Measurements from ENCODE around the gene CAPRIN1. TPM values are rescaled to one million over a fixed set of nuclear protein-coding genes. Genes with fewer than 3 reads are reported as not detected.

The CAPRIN1 gene
- total RNA-seq, 1 experiment from 2014 or later = 224 TPM

- Histone ChIP-seq H3F3A (ENCODE audit: low read length, unreplicated experiment) (no peaks in the 10 kb centered on the region), H3K4me2 (ENCODE audit: low read length) (no peak overlapping the region), H2AFZ (ENCODE audit: low read length) (no peak overlapping the region), H3K36me3 (ENCODE audit: low read depth, low read length) (peaks cover 18% of the 10 kb centered on the region; the same call in 1 of the 2 replicates), H4K20me1 (ENCODE audit: low read length) (no peaks in the 10 kb centered on the region), H3K4me3 (ENCODE audit: low read length) (no peak overlapping the region), H3K79me2 (ENCODE audit: low read length) (no peaks in the 10 kb centered on the region), H3K27ac (ENCODE audit: low read length) (no peak overlapping the region), H3K4me1 (ENCODE audit: insufficient read depth, low read length) (no peaks in the 10 kb centered on the region), H3K9ac (ENCODE audit: low read length) (no peak overlapping the region), H3K27me3 (ENCODE audit: low read length) (no peaks in the 10 kb centered on the region), H3K9me2 (replicated peaks; ENCODE audit: low read length) (no peaks in the 10 kb centered on the region), H3K9me3 (ENCODE audit: low read length) (no peaks in the 10 kb centered on the region)
- BruUV-seq (replicated peaks) = no TSS peak
- intact Hi-C loops (cut with micrococcal nuclease) = no loop called here
- DNase-seq = no peak
- no peak for ATAC-seq
- TF ChIP-seq CTCF (conservative IDR thresholded peaks at IDR 0.05; ENCODE audit: low read depth, low read length) = no peak
- no peak for TF ChIP-seq EZH2 (IDR thresholded peaks at IDR 0.05; ENCODE audit: low read length, unreplicated experiment)
- no peak for TF ChIP-seq EZH2phosphoT487 (IDR thresholded peaks at IDR 0.05; ENCODE audit: borderline replicate concordance, low read length)
- CTCF ChIA-PET = interaction anchor here (1.3 kb wide), 1 partner anchor 24 kb away, joined by 4 read pairs; no protein-coding TSS in a partner anchor
- POLR2A ChIA-PET (ENCODE audit: unreplicated experiment) = no interaction called here
These were observed 99.1 kb downstream of the CAPRIN1 start for GRCh38 chr11:34150494-34151151.

Other genes starting within 250 kb of the CAPRIN1 start
- gene LMO2, start 159.7 kb upstream of the CAPRIN1 start, total RNA-seq (2014; rRNA removed) = 0.23 and 0.51 TPM in 2 replicates
- 48.7 and 55.9 TPM in 2 replicates for gene NAT10, start 53.9 kb downstream of the CAPRIN1 start, total RNA-seq (2014; rRNA removed)